Measurements from ENCODE around the gene ITGA4.
"Not testable (repeated sequence)": the region's sequence is repeated elsewhere in the genome, so short reads cannot be mapped to it uniquely, and the experiment has no call there.

The ITGA4 gene

DNA sequence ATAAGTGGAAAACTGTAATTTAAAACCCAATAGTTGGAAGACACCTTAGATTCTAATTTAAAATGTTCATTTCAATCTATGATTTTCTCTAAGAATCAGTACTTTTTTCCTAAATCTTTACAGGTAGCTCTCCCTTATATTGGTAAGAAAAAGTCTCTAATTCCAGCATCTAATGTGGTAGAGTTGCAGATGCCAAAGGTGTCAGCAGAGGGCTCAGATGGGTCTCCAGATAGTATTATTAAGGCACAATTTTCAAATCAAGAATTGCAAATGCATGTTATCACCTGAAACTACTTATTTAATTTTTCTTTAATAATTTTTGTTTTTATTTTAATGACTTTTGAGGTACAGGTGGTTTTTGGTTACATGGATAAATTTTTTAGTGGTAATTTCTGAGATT is 25.5 kb upstream of the ITGA4 start:
- Histone ChIP-seq H3K27ac (ENCODE audit: low read depth, low read length) (no peak overlapping the region), H3K9me3 (ENCODE audit: control insufficient read depth in 1 of 2, low read length in 2 of 2) (no peaks in the 10 kb centered on the region), H3K4me1 (ENCODE audit: control insufficient read depth in 1 of 2, insufficient read depth in 2 of 2, low read length in 2 of 2) (peaks cover 0 to 6% of the 10 kb centered on the region in 2 donors), H3K27me3 (ENCODE audit: control insufficient read depth in 1 of 2, insufficient read depth in 2 of 2, low read length in 2 of 2) (no peaks in the 10 kb centered on the region), H3K36me3 (ENCODE audit: control insufficient read depth in 1 of 2, insufficient read depth in 2 of 2, low read length in 2 of 2) (no peaks in the 10 kb centered on the region), H3K4me3 (ENCODE audit: low read depth in 1 of 2, low read length in 2 of 2) (no peak overlapping the region), H3K9ac (ENCODE audit: low read depth in 1 of 2, low read length in 2 of 2) (no peak overlapping the region)

DNA sequence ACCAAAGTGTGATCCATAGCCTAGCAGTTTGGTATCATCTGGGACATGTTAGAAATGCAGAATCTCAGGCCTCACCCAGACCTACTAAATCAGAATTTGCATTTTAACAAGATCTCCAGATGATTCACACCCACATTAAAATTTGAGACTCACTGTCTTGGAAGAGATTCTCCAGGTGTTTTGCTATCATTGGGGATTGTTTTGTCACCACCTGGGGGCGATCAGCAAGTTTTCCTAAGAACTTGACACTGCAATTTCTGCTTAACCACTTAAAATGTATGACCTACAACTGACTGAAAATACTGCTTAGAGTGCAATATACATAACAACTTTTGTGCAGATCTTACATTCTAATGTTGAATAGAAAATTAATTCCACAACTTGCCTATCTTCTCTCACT is 18.9 kb upstream of the ITGA4 start:
- no peaks in the 10 kb centered on the region for H3K27me3 ChIP-seq (ENCODE audit: control insufficient read depth in 1 of 2, insufficient read depth in 2 of 2, low read length in 2 of 2)
- no peak overlapping the region for H3K9ac ChIP-seq (ENCODE audit: low read depth in 1 of 2, low read length in 2 of 2)
- H3K9me3 ChIP-seq (ENCODE audit: control insufficient read depth in 1 of 2, low read length in 2 of 2), result no peaks in the 10 kb centered on the region
- no peaks in the 10 kb centered on the region for H3K4me1 ChIP-seq (ENCODE audit: control insufficient read depth in 1 of 2, insufficient read depth in 2 of 2, low read length in 2 of 2)
- H3K36me3 ChIP-seq (ENCODE audit: control insufficient read depth in 1 of 2, insufficient read depth in 2 of 2, low read length in 2 of 2), result no peaks in the 10 kb centered on the region
- H3K4me3 ChIP-seq (ENCODE audit: low read depth in 1 of 2, low read length in 2 of 2), result no peak overlapping the region
- H3K27ac ChIP-seq (ENCODE audit: low read depth, low read length), result no peak overlapping the region

- H3K27ac ChIP-seq (ENCODE audit: low read depth, low read length), result no peak overlapping the region
- no peak overlapping the region for H3K9ac ChIP-seq (ENCODE audit: low read depth in 1 of 2, low read length in 2 of 2)
Observed at GRCh38 chr2:181440344-181440743, 16.8 kb upstream of the ITGA4 start.

DNA sequence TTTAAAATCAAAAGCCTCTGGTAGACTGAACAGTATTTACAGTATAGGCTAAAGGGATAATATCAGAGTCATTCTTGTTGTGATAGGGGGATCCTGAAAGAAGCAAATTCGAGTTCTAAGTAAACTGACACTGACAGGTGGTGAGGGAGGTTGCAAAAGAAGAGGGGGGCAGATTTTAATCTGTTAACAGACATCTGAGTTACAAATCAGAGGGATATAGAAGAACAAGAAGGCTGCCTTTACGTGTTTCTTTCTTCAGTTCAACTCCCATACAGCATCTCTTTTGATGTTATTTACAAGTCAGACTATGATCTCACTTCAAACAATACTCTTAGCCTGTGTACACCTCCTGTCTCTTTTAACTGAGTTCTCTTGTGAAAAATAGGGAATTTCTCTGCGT is 16.3 kb upstream of the ITGA4 start:
- Histone ChIP-seq H3K27me3 (ENCODE audit: control insufficient read depth in 1 of 2, insufficient read depth in 2 of 2, low read length in 2 of 2) (no peaks in the 10 kb centered on the region), H3K9ac (ENCODE audit: low read depth in 1 of 2, low read length in 2 of 2) (no peak overlapping the region), H3K27ac (ENCODE audit: low read depth, low read length) (no peak overlapping the region), H3K9me3 (ENCODE audit: control insufficient read depth in 1 of 2, low read length in 2 of 2) (no peaks in the 10 kb centered on the region), H3K36me3 (ENCODE audit: control insufficient read depth in 1 of 2, insufficient read depth in 2 of 2, low read length in 2 of 2) (no peaks in the 10 kb centered on the region), H3K4me3 (ENCODE audit: low read depth in 1 of 2, low read length in 2 of 2) (no peak overlapping the region), H3K4me1 (ENCODE audit: control insufficient read depth in 1 of 2, insufficient read depth in 2 of 2, low read length in 2 of 2) (no peaks in the 10 kb centered on the region)

More at GRCh38 chr2:181440344-181440743, 16.8 kb upstream of the ITGA4 start:
- Histone ChIP-seq H3K4me1 (ENCODE audit: control insufficient read depth in 1 of 2, insufficient read depth in 2 of 2, low read length in 2 of 2) (no peaks in the 10 kb centered on the region), H3K4me3 (ENCODE audit: low read depth in 1 of 2, low read length in 2 of 2) (no peak overlapping the region), H3K27me3 (ENCODE audit: control insufficient read depth in 1 of 2, insufficient read depth in 2 of 2, low read length in 2 of 2) (no peaks in the 10 kb centered on the region), H3K9me3 (ENCODE audit: control insufficient read depth in 1 of 2, low read length in 2 of 2) (no peaks in the 10 kb centered on the region), H3K36me3 (ENCODE audit: control insufficient read depth in 1 of 2, insufficient read depth in 2 of 2, low read length in 2 of 2) (no peaks in the 10 kb centered on the region)

GRCh38 chr2:181441670-181442069 is 15.5 kb upstream of the ITGA4 start:
- no peaks in the 10 kb centered on the region for H3K9me3 ChIP-seq (ENCODE audit: control insufficient read depth in 1 of 2, low read length in 2 of 2)
- H3K4me3 ChIP-seq (ENCODE audit: low read depth in 1 of 2, low read length in 2 of 2), result no peak overlapping the region
- no peaks in the 10 kb centered on the region for H3K36me3 ChIP-seq (ENCODE audit: control insufficient read depth in 1 of 2, insufficient read depth in 2 of 2, low read length in 2 of 2)
- H3K9ac ChIP-seq (ENCODE audit: low read depth in 1 of 2, low read length in 2 of 2), result no peak overlapping the region
- H3K27me3 ChIP-seq (ENCODE audit: control insufficient read depth in 1 of 2, insufficient read depth in 2 of 2, low read length in 2 of 2), result no peaks in the 10 kb centered on the region
- H3K4me1 ChIP-seq (ENCODE audit: control insufficient read depth in 1 of 2, insufficient read depth in 2 of 2, low read length in 2 of 2), result no peaks in the 10 kb centered on the region
- H3K27ac ChIP-seq (ENCODE audit: low read depth, low read length), result no peak overlapping the region

GRCh38 chr2:181444654-181445053 is 12.5 kb upstream of the ITGA4 start:
- H3K4me1 ChIP-seq (ENCODE audit: control insufficient read depth in 1 of 2, insufficient read depth in 2 of 2, low read length in 2 of 2), result no peaks in the 10 kb centered on the region
- no peak overlapping the region for H3K4me3 ChIP-seq (ENCODE audit: low read depth in 1 of 2, low read length in 2 of 2)
- no peaks in the 10 kb centered on the region for H3K9me3 ChIP-seq (ENCODE audit: control insufficient read depth in 1 of 2, low read length in 2 of 2)
- no peaks in the 10 kb centered on the region for H3K36me3 ChIP-seq (ENCODE audit: control insufficient read depth in 1 of 2, insufficient read depth in 2 of 2, low read length in 2 of 2)
- H3K9ac ChIP-seq (ENCODE audit: low read depth in 1 of 2, low read length in 2 of 2), result no peak overlapping the region
- no peaks in the 10 kb centered on the region for H3K27me3 ChIP-seq (ENCODE audit: control insufficient read depth in 1 of 2, insufficient read depth in 2 of 2, low read length in 2 of 2)
- H3K27ac ChIP-seq (ENCODE audit: low read depth, low read length), result no peak overlapping the region

GRCh38 chr2:181446985-181447384 is 10.2 kb upstream of the ITGA4 start:
- Histone ChIP-seq H3K27ac (ENCODE audit: low read depth, low read length) (no peak overlapping the region), H3K9me3 (ENCODE audit: control insufficient read depth in 1 of 2, low read length in 2 of 2) (no peaks in the 10 kb centered on the region), H3K9ac (ENCODE audit: low read depth in 1 of 2, low read length in 2 of 2) (no peak overlapping the region), H3K4me3 (ENCODE audit: low read depth in 1 of 2, low read length in 2 of 2) (no peak overlapping the region), H3K27me3 (ENCODE audit: control insufficient read depth in 1 of 2, insufficient read depth in 2 of 2, low read length in 2 of 2) (no peaks in the 10 kb centered on the region), H3K4me1 (ENCODE audit: control insufficient read depth in 1 of 2, insufficient read depth in 2 of 2, low read length in 2 of 2) (no peaks in the 10 kb centered on the region), H3K36me3 (ENCODE audit: control insufficient read depth in 1 of 2, insufficient read depth in 2 of 2, low read length in 2 of 2) (no peaks in the 10 kb centered on the region)

DNA sequence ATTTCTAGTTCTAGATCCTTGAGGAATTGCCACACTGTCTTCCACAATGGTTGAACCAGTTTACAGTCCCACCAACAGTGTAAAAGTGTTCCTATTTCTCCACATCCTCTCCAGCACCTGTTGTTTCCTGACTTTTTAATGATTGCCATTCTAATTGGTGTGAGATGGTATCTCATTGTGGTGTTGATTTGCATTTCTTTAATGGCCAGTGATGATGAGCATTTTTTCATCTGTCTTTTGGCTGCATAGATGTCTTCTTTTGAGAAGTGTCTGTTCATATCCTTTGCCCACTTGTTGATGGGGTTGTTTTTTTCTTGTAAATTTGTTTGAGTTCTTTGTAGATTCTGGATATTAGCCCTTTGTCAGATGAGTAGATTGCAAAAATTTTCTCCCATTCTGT is 7.9 kb upstream of the ITGA4 start:
- H3K9ac ChIP-seq (ENCODE audit: low read depth in 1 of 2, low read length in 2 of 2); H3K4me3 ChIP-seq (ENCODE audit: low read depth in 1 of 2, low read length in 2 of 2); H3K4me1 ChIP-seq (ENCODE audit: control insufficient read depth in 1 of 2, insufficient read depth in 2 of 2, low read length in 2 of 2); H3K27me3 ChIP-seq (ENCODE audit: control insufficient read depth in 1 of 2, insufficient read depth in 2 of 2, low read length in 2 of 2); H3K27ac ChIP-seq (ENCODE audit: low read depth, low read length); H3K9me3 ChIP-seq (ENCODE audit: control insufficient read depth in 1 of 2, low read length in 2 of 2); H3K36me3 ChIP-seq (ENCODE audit: control insufficient read depth in 1 of 2, insufficient read depth in 2 of 2, low read length in 2 of 2): not testable (repeated sequence)

DNA sequence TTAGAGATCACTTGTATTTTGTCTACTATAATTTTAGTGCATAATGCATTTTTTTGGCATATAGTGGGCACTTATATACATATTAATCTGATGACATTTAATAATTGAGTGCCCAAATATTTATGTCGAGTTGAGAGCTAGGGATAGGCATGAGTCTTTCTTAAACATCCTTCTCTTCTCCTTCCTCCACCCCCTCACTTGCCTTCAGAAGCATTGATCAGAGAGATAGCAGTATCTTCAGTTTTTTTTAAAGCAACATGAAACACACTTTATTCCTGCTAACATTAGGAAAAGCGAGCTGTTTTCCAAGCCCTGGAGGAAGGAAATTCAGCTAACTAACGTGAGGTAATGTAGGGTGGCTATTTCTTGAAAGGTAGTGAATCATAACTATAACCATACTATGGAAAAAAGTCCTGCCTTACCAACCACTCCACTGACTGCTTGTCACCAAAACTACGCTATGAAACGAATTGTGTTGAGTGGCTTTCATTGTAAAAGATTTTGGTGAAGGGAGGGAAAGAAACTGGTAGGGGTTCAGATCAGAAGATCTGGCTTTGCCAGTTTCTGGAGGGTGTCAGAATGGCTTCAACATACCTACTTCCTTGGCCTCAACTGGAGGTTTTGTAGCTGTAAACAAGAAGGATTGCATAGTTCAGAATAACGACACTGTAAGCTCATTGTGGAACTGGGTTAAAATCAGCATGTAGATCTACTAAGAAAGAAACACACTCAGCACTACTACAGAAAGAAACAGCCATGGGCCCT is 2.3 kb upstream of the ITGA4 start:
- Histone ChIP-seq H3K27ac (ENCODE audit: low read depth, low read length) (no peak overlapping the region), H3K4me3 (ENCODE audit: low read depth in 1 of 2, low read length in 2 of 2) (no peak overlapping the region), H3K4me1 (ENCODE audit: control insufficient read depth in 1 of 2, insufficient read depth in 2 of 2, low read length in 2 of 2) (peaks cover 3 to 7% of the 10 kb centered on the region in 2 donors), H3K36me3 (ENCODE audit: control insufficient read depth in 1 of 2, insufficient read depth in 2 of 2, low read length in 2 of 2) (no peaks in the 10 kb centered on the region), H3K9ac (ENCODE audit: low read depth in 1 of 2, low read length in 2 of 2) (no peak overlapping the region), H3K27me3 (ENCODE audit: control insufficient read depth in 1 of 2, insufficient read depth in 2 of 2, low read length in 2 of 2) (peaks cover 16 to 18% of the 10 kb centered on the region in 2 donors), H3K9me3 (ENCODE audit: control insufficient read depth in 1 of 2, low read length in 2 of 2) (no peaks in the 10 kb centered on the region)

- peaks cover 3 to 7% of the 10 kb centered on the region in 2 donors for H3K4me1 ChIP-seq (ENCODE audit: control insufficient read depth in 1 of 2, insufficient read depth in 2 of 2, low read length in 2 of 2)
- H3K36me3 ChIP-seq (ENCODE audit: control insufficient read depth in 1 of 2, insufficient read depth in 2 of 2, low read length in 2 of 2), result no peaks in the 10 kb centered on the region
- H3K27me3 ChIP-seq (ENCODE audit: control insufficient read depth in 1 of 2, insufficient read depth in 2 of 2, low read length in 2 of 2), result peaks cover 16 to 18% of the 10 kb centered on the region in 2 donors
- H3K4me3 ChIP-seq (ENCODE audit: low read depth in 1 of 2, low read length in 2 of 2), result peak overlapping the region; percentile 77 to 81
- H3K9ac ChIP-seq (ENCODE audit: low read depth in 1 of 2, low read length in 2 of 2), result peak overlapping the region; percentile 49 to 62
- peak overlapping the region; percentile 72 for H3K27ac ChIP-seq (ENCODE audit: low read depth, low read length)
- H3K9me3 ChIP-seq (ENCODE audit: control insufficient read depth in 1 of 2, low read length in 2 of 2), result no peaks in the 10 kb centered on the region
Observed at GRCh38 chr2:181456660-181457120, 496 bp upstream of the ITGA4 start.
